ENCODE measurements around the gene MAP4K1.
"Not testable (repeated sequence)": the region's sequence is repeated elsewhere in the genome, so short reads cannot be mapped to it uniquely, and the experiment has no call there.

MAP4K1 gene

GRCh38 chr19:38650911-38651584 lies 33.3 kb upstream of the MAP4K1 start:
- no peak for DNase-seq

GRCh38 chr19:38650172-38650775 lies 32.5 kb upstream of the MAP4K1 start:
- no peak for DNase-seq

DNA sequence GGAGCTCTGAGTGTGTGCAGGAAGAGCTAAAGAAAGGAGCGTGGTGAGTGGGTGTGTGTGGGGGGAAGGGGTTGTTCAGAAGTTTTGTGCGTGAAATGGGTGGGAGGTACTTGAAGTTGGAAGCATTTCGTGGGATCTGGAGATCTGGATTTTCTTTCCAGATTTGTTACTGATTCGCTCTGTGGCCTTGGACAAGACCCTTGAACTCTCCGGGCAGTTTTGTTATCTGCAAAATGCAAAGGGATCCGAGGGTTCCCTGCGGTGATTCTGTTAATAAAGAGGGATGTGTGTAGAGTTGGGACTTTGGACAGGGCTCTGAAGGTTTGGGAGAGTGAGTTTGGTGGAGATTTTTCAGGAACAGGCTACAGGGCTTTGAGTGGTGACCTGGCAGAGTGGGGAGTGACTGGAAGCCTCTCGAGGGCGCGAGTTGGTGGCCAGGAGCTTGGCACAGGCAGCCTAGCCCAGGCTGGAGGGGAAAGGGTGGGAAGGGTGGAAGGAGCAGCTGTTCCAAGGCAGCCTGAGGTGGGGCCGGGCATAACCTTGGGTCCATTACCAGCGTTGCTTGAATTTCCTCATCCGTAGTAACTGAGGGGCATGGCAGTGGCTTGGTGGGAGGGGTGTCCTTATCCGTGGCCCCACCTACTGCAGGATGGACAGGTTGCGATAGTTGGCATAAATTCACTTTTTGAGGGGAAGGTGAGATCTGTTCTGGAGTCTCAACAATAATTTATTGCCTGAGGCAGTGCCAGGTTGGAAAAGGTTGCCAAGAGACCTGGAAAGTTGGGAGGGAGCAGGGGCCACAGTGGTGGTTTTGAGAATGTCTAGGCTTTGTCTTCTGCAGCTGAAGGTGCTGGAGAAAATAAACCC lies 31.8 kb upstream of the MAP4K1 start:
- no peak for DNase-seq

GRCh38 chr19:38648769-38649304 lies 31.1 kb upstream of the MAP4K1 start:
- no peak for DNase-seq

DNA sequence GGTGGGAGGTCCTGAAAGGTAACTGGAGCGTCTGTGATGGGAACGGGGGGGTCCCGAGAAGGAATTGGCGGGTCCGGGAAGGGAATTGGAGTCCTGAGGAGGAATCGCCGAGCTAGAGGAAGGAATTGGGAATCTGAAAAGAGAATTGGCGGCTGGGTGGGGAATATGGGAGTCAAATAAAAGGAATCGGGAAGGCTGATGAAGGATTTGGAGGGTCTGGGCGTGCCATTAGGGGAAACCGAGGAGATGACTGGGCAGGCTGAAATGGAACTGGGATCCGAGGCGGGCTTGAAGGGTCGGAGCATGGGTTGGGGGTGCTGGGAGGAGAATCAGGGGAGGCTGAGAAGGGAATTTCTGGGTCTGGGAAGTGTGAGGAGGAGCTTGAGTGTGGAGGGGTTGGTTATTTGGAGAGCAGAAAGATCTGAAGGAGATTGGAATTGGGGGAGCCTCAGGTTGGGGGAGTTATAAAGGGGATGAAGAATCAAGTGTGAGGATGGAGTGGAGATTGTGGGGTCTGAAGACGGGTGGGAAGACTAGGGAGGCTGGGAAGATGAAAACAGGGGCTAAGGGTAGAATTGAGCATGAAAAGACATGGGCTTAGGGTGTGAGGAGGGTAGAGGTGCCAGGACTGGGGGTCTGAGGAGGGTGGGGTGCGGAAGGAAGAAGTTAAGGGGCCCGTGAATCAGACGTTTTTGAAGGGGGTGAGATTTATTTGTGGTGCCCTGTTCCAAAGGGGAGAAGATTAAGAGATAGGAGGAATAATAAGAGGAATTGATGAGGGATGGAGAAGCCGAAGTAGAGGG lies 30.4 kb upstream of the MAP4K1 start:
- DNase-seq: no peak

DNA sequence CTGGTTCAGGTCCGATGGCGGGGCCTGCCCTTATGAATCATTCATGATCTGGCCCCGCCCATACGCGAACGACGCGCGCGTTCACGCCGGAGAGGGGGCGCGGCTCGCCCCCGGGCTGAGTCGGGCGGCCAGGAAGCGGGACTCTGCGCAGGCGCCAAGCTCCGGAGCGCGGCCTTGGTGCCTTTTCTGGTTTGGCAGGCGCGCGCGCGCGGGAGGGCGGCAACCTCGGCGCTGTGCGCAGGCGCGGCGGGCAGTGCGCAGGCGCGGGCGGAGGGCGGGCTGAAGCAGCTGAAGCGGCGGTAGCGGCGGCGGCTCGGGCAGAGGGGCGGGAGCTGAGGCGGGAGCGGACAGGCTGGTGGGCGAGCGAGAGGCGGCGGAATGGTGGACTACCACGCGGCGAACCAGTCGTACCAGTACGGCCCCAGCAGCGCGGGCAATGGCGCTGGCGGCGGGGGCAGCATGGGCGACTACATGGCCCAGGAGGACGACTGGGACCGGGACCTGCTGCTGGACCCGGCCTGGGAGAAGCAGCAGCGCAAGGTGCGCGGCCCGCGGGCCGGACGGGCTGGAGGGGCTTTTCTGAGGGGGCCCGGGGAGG lies 29.7 kb upstream of the MAP4K1 start, which contains the start of gene ACTN4:
TSS of gene ACTN4 (plus strand) at position 282 of the 598 bp plus-strand sequence. CDS start at position 379, 97 bp downstream.
- DNase-seq: peak; percentile 96

DNA sequence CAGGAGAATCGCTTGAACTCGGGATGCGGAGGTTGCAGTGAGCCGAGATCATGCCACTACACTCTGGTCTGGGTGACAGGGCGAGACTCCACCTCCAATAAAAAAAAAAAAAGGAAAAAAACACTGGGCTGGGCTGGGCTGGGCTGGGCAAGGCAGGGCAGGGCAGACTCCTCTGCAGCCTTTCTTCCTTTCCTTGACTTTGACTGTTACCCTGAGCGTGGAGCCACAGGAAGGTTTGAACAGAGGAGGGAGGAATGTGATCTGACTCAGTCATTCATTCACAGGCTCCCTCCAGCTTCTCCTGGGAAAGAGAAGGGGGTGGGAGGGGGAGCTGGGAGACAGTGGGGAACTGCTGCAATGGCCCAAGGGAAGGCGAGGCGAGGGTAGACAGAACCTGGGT lies 27.0 kb upstream of the MAP4K1 start:
- no peak for DNase-seq

DNA sequence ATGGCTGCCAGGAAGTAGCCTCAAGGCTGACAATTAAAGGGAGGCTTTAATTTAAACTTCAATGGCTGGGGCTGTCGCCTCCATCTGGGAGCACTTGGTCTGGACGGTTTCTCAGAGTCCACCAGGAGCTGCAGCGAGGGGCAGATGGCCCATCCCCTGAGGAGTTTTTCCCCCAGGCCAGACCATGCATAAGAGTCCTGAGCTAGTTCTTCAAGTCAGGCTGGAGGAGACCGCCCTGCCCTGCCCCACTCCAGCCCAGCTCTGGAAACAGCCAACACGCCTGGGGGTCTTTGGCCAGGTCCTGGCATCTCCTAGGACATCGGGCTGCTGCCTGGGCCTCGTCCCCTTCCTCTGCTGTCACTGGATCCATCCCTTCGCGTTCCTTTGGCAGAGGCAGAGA lies 24.4 kb upstream of the MAP4K1 start:
- no peak for DNase-seq

DNA sequence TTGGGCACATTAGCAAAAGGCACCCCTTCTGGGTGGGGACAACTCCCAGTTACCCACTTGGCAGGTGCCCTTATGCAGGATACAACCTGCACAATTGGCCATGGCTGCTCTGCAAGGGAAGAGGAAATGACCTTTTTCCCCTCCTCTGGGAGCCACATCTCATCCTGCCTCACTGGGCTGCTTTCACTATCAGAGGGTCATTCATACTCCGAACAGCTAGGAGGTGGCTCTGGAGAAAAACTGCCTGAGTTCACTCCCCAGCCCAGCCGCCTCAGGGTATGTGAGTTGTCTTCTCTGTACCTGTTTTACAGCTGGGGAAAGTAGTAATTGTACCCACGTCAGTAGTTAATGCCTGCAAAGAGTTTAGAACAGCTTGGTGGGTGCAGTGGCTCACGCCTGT lies 22.6 kb upstream of the MAP4K1 start:
- DNase-seq: no peak

DNA sequence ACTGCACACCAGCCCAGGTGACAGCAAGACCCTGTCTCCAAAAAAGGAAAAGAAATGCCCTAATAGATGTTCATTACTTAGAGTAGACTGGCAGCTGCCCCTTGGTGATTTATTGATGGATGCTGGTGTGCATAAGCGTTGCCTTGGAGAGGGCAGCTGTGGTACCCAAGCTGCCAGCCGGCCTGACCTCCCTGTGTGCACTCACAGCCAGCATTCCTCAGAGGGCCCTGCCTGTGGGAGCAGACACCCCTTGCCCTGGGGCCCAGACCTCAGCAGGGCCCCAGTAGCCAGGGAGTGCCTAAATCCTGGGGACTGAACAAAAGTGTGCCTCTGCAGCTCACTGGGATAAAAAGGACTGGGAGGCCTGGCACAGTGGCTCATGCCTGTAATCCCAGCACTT lies 21.9 kb upstream of the MAP4K1 start:
- no peak for DNase-seq

- no peak for DNase-seq
Observed at GRCh38 chr19:38638461-38638860, 20.7 kb upstream of the MAP4K1 start.

DNA sequence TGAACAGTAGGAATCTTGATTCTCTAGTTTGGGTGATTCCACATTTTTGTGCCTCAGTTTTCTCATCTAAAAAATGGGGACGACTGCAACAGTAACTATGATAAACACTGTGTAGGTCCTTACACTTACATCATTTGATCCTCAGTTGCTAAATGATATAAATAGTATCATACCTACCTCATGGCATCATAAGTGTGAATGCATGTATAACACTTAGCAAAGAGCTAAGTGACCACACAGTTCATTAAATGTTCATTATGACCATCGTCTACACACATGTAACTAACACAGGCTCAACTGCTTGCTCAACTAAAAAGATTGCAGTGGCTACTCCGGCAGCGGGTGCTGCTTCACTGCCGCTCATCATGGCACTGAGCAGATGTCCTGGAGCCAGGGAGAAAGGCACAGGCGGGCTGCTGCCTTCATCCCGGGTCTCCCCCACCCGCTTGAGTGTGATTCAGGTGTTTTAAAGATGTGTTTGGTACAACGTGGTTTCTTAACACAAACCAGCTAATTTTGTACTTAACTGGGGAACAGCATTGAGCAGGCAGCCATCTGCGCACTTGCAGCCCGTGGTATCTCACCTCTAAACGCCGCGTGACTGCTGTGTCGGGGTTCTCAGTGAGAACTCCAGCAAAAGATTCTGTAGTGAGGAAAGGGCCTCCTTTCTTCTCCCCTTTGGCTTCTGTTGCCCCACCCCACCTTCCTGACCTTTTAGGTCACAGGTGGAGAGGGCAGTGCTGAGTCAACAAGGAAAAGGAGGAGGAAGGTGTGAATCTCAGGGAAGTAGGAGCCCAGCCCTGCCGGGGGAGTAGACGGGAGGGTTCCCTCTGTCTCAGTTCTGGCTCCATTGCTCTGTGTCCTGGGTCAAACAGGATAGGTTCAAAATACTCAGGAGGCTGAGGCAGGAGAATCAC lies 18.0 kb upstream of the MAP4K1 start:
- no peak for DNase-seq

- peak; percentile 57 for DNase-seq
Observed at GRCh38 chr19:38634757-38635482, 17.2 kb upstream of the MAP4K1 start.

GRCh38 chr19:38632476-38633213 lies 14.9 kb upstream of the MAP4K1 start:
- no peak for DNase-seq

DNA sequence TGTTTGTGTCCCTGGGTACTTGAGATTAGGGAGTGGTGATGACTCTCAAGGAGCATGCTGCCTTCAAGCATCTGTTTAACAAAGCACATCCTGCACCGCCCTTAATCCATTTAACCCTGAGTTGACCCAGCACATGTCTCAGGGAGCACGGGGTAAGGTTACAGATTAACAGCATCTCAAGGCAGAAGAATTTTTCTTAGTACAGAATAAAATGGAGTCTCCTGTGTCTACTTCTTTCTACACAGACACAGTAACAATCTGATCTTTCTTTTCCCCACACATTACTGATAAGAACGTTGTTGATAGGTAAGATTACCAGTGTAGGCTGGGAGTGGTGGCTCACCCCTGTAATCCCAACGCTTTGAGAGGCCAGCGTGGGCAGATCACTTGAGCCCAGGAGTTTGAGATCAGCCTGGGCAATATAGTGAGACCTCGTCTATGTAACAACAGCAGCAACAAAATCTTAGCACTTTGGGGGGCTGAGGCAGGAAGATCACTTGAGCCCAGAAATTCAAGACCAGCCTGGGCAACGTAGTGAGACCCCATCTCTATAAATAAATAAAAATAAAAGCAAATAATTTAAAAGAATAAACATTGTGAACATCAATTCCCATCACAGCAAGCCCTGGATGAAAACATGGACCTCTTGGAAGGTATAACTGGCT lies 14.2 kb upstream of the MAP4K1 start:
- not testable (repeated sequence) for DNase-seq

DNA sequence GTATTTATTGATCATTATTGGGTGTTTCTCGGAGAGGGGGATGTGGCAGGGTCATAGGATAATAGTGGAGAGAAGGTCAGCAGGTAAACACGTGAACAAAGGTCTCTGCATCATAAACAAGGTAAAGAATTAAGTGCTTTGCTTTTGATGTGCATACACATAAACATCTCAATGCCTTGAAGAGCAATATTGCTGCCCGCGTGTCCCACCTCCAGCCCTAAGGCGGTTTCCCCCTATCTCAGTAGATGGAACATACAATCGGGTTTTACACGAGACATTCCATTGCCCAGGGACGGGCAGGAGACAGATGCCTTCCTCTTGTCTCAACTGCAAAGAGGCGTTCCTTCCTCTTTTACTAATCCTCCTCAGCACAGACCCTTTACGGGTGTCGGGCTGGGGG lies 13.5 kb upstream of the MAP4K1 start:
- DNase-seq: not testable (repeated sequence)

GRCh38 chr19:38629568-38629967 lies 11.8 kb upstream of the MAP4K1 start:
- no peak for DNase-seq

DNA sequence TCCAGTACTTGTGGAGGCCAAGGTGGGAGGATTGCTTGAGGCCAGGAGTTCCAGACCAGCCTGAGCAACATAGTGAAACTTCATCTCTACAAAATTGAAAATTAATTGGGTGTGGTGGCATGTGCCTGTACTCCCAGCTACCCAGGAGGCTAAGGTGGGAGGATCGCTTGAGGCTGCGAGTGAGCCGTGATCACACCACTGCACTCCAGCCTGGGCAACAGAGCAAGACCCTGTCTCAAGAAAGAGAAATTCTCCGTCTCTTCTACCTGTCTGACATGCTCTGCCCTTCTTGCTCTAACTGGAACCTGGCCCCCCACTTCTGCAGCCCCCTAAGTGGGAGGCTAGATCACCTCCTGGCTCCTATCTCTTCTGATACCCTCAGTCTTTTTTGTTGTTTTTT lies 8.6 kb upstream of the MAP4K1 start:
- DNase-seq: no peak

DNA sequence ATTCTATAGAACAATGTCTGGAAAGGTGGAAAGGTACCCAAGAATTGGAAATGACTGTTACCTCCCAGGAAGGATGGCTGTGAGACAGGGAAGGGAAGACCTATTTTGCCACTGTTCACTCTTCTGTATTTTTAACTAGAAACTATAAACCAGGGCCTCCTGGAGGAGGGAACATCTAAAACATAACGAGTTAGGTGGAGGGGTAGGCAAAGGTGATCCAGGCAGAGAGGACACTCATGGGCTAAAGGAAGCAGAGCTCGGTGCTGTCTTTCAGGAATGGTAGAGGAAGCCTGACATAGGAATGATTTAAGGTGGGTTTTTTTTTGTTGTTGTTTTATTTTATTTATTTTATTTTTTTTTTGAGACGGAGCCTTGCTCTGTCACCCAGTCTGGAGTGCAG lies 7.1 kb upstream of the MAP4K1 start:
- DNase-seq: no peak
